Liver (tissue), 9 donors: ENCODE results near the gene TGFB1I1. TPM values are rescaled to one million over a fixed set of nuclear protein-coding genes. Genes with fewer than 3 reads are reported as not detected.

Experiments used
- DNase-seq: peaks from one replicate; pipeline ENCODE4 v3.0.0-alpha.2; 2017; ENCODE audit warnings: low spot score
- H3K27ac ChIP-seq, 2 donors: one replicate each; pipeline ENCODE4 v1.7.0; 2013; ENCODE audit warnings: inconsistent platforms in 2 of 2, low read length in 2 of 2, control low read depth in 1 of 2, low read depth in 1 of 2, mild to moderate bottlenecking in 1 of 2
- H3K27me3 ChIP-seq, 4 donors: one replicate each; pipeline versions ENCODE4 v1.6.1 to v1.7.0; 2013; ENCODE audit warnings: low read length in 3 of 4, inconsistent platforms in 1 of 4, mild to moderate bottlenecking in 1 of 4, moderate library complexity in 1 of 4; ENCODE audit not compliant: control insufficient read depth in 4 of 4, insufficient read depth in 4 of 4
- H3K36me3 ChIP-seq, 4 donors: one replicate each; pipeline versions ENCODE4 v1.6.1 to v1.7.0; 2013; ENCODE audit warnings: low read length in 3 of 4, mild to moderate bottlenecking in 3 of 4, low read depth in 1 of 4, moderate library complexity in 1 of 4; ENCODE audit not compliant: control insufficient read depth in 4 of 4, insufficient read depth in 3 of 4
- H3K4me1 ChIP-seq, 4 donors: one replicate each; pipeline versions ENCODE4 v1.6.1 to v1.7.0; 2013; ENCODE audit warnings: low read length in 3 of 4, mild to moderate bottlenecking in 3 of 4, moderate library complexity in 1 of 4; ENCODE audit not compliant: control insufficient read depth in 4 of 4, insufficient read depth in 4 of 4
- H3K4me3 ChIP-seq, 3 donors: one replicate each; pipeline versions ENCODE4 v1.6.1 to v1.7.0; 2013; ENCODE audit warnings: low read length in 3 of 3, control low read depth in 1 of 3, low read depth in 1 of 3, mild to moderate bottlenecking in 1 of 3
- H3K9ac ChIP-seq, 2 donors: one replicate each; pipeline ENCODE4 v1.7.0; 2013; ENCODE audit warnings: low read length in 2 of 2, mild to moderate bottlenecking in 2 of 2, moderate library complexity in 2 of 2, control low read depth in 1 of 2, low read depth in 1 of 2
- H3K9me3 ChIP-seq, 4 donors: one replicate each; pipeline versions ENCODE4 v1.6.1 to v1.7.0; 2013; ENCODE audit warnings: low read length in 3 of 4; ENCODE audit not compliant: control insufficient read depth in 4 of 4
- ATF3 ChIP-seq: IDR thresholded peaks from 2 replicates; pipeline ENCODE4 v1.6.1; 2016; ENCODE audit warnings: antibody characterized with exemption
- EGR1 ChIP-seq, 2 donors: IDR thresholded peaks; 2 replicates each; pipeline ENCODE4 v1.6.1; 2016 to 2018; ENCODE audit warnings: antibody characterized with exemption in 2 of 2, low read depth in 2 of 2
- FOXA1 ChIP-seq: IDR thresholded peaks from 2 replicates; pipeline ENCODE4 v1.6.1; 2016; ENCODE audit warnings: antibody characterized with exemption
- FOXA2 ChIP-seq: IDR thresholded peaks from 2 replicates; pipeline ENCODE4 v1.6.1; 2016; ENCODE audit warnings: antibody characterized with exemption
- GABPA ChIP-seq, 2 donors: IDR thresholded peaks in 1 of 2; conservative IDR thresholded peaks in 1 of 2; 2 replicates each; pipeline ENCODE4 v1.6.1; 2016; ENCODE audit warnings: antibody characterized with exemption in 2 of 2, mild to moderate bottlenecking in 1 of 2, moderate library complexity in 1 of 2
- HNF4A ChIP-seq, 2 donors: conservative IDR thresholded peaks; 2 replicates each; pipeline ENCODE4 v1.6.1; 2016; ENCODE audit warnings: antibody characterized with exemption in 2 of 2, mild to moderate bottlenecking in 2 of 2
- HNF4G ChIP-seq: IDR thresholded peaks from 2 replicates; pipeline ENCODE4 v1.6.1; 2016; ENCODE audit warnings: antibody characterized with exemption
- JUND ChIP-seq, 2 donors: IDR thresholded peaks; 2 replicates each; pipeline ENCODE4 v1.6.1; 2016; ENCODE audit warnings: antibody characterized with exemption in 2 of 2
- MAX ChIP-seq: IDR thresholded peaks from 2 replicates; pipeline ENCODE4 v1.6.1; 2016; ENCODE audit warnings: antibody characterized with exemption
- NR2F2 ChIP-seq: IDR thresholded peaks from 2 replicates; pipeline ENCODE4 v1.6.1; 2016; ENCODE audit warnings: antibody characterized with exemption
- RAD21 ChIP-seq, 2 donors: IDR thresholded peaks; 2 replicates each; pipeline ENCODE4 v1.6.1; 2016; ENCODE audit warnings: antibody characterized with exemption in 2 of 2, mild to moderate bottlenecking in 2 of 2
- REST ChIP-seq: IDR thresholded peaks from 2 replicates; pipeline ENCODE4 v1.6.1; 2016; ENCODE audit warnings: antibody characterized with exemption, mild to moderate bottlenecking
- RXRA ChIP-seq, 2 donors: IDR thresholded peaks; 2 replicates each; pipeline ENCODE4 v1.6.1; 2017 to 2018; ENCODE audit warnings: antibody characterized with exemption in 2 of 2, mild to moderate bottlenecking in 1 of 2
- SP1 ChIP-seq: IDR thresholded peaks from 2 replicates; pipeline ENCODE4 v1.6.1; 2018; ENCODE audit warnings: antibody characterized with exemption, mild to moderate bottlenecking
- TAF1 ChIP-seq: conservative IDR thresholded peaks from 2 replicates; pipeline ENCODE4 v1.6.1; 2016; ENCODE audit warnings: antibody characterized with exemption, mild to moderate bottlenecking
- YY1 ChIP-seq: IDR thresholded peaks from 2 replicates; pipeline ENCODE4 v1.6.1; 2016; ENCODE audit warnings: antibody characterized with exemption, mild to moderate bottlenecking
- WGBS: extraction: QIAGEN DNeasy Blood & Tissue Kit; methylation state at CpG from one replicate; pipeline ENCODE4 v1.1.7; 2013; 5-methylcytosine and 5-hydroxymethylcytosine counted together
- polyA plus RNA-seq, 2 donors: library from polyadenylated mRNA; stranded (reverse) in 1 of 2; unstranded in 1 of 2; fragments of 200-250 nt in 1 of 2; fragments of >200 nt in 1 of 2; fragmentation: Nextera tagmentation in 1 of 2; extraction: Ambion mirVana in 1 of 2; gene quantifications; one replicate each; pipeline versions ENCODE4 v1.2.1 to v1.2.3, GENCODE V29; 2013 to 2015
- total RNA-seq, 2 donors: library from RNA; depleted of rRNA; stranded (reverse); fragments of >200 nt; gene quantifications; one replicate each; pipeline ENCODE4 v1.2.3, GENCODE V29; 2014
- TF ChIP-seq, protein P1 (sequence below): IDR thresholded peaks from 2 replicates; pipeline ENCODE4 v1.6.1; 2016; ENCODE audit warnings: antibody characterized with exemption
- TF ChIP-seq, protein P2 (sequence below): fragments of 150-350 bp; IDR thresholded peaks from 2 replicates; pipeline ENCODE4 v1.5.1; 2017; ENCODE audit warnings: improper control_type of control experiment, low read depth, low read length; ENCODE audit not compliant: missing input control
- donor health status: healthy.
- donor health status: healthy.
- donor health status: healthy.
- donor health status: healthy.
- donor health status: healthy.

The TGFB1I1 gene
- total and polyA plus RNA-seq, 4 donors: 4.2 to 8.3 (median 5.8) TPM

DNA sequence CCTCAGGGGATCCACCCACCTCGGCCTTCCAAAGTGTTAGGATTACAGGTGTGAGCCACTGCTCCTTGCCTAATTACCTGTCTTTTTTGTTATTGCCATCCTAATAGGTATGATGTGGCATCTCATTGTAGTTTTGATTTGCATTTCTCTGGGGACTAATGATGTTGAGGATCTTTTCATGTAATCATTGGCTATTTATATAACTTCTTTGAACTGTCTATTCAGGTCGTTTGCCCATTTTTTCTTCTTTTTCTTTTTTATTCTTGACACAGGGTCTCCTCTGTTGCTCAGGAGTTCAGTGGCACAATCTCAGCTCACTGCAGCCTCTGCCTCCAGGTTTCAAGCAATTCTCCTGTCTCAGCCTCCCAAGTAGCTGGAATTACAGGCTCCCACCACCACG is 1.3 kb upstream of the TGFB1I1 start:
- 87% methylated on average over 3 of the region's 3 CpGs for WGBS
- Histone ChIP-seq H3K4me1 (peaks cover 5 to 15% (median 10%) of the 10 kb centered on the region in 4 donors), H3K27me3 (no peaks in the 10 kb centered on the region)

More for the DNA sequence above, 1.3 kb upstream of the TGFB1I1 start:
- no peak overlapping the region for H3K4me3 ChIP-seq
- H3K9ac ChIP-seq: no peak overlapping the region
- H3K27ac ChIP-seq: no peak overlapping the region
- no peak for DNase-seq
- H3K9me3 ChIP-seq: no peaks in the 10 kb centered on the region
- H3K36me3 ChIP-seq: peaks cover 0 to 16% (median 2%) of the 10 kb centered on the region in 4 donors
- no peak for TF ChIP-seq RXRA (IDR thresholded peaks at IDR 0.05)
- TF ChIP-seq YY1: no peak
- TF ChIP-seq, protein P1, sequence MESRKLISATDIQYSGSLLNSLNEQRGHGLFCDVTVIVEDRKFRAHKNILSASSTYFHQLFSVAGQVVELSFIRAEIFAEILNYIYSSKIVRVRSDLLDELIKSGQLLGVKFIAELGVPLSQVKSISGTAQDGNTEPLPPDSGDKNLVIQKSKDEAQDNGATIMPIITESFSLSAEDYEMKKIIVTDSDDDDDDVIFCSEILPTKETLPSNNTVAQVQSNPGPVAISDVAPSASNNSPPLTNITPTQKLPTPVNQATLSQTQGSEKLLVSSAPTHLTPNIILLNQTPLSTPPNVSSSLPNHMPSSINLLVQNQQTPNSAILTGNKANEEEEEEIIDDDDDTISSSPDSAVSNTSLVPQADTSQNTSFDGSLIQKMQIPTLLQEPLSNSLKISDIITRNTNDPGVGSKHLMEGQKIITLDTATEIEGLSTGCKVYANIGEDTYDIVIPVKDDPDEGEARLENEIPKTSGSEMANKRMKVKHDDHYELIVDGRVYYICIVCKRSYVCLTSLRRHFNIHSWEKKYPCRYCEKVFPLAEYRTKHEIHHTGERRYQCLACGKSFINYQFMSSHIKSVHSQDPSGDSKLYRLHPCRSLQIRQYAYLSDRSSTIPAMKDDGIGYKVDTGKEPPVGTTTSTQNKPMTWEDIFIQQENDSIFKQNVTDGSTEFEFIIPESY: no peak
- no peak for TF ChIP-seq HNF4A (conservative IDR thresholded peaks at IDR 0.05)
- no peak for TF ChIP-seq RAD21 (IDR thresholded peaks at IDR 0.05)
- TF ChIP-seq EGR1 (IDR thresholded peaks at IDR 0.05; ENCODE audit: low read depth in 2 of 2): no peak
- no peak for TF ChIP-seq FOXA1
- no peak for TF ChIP-seq MAX
- no peak for TF ChIP-seq ATF3
- TF ChIP-seq NR2F2: no peak
- no peak for TF ChIP-seq JUND (IDR thresholded peaks at IDR 0.05)
- TF ChIP-seq FOXA2: no peak
- TF ChIP-seq REST: no peak
- TF ChIP-seq TAF1: no peak
- TF ChIP-seq, protein P2, sequence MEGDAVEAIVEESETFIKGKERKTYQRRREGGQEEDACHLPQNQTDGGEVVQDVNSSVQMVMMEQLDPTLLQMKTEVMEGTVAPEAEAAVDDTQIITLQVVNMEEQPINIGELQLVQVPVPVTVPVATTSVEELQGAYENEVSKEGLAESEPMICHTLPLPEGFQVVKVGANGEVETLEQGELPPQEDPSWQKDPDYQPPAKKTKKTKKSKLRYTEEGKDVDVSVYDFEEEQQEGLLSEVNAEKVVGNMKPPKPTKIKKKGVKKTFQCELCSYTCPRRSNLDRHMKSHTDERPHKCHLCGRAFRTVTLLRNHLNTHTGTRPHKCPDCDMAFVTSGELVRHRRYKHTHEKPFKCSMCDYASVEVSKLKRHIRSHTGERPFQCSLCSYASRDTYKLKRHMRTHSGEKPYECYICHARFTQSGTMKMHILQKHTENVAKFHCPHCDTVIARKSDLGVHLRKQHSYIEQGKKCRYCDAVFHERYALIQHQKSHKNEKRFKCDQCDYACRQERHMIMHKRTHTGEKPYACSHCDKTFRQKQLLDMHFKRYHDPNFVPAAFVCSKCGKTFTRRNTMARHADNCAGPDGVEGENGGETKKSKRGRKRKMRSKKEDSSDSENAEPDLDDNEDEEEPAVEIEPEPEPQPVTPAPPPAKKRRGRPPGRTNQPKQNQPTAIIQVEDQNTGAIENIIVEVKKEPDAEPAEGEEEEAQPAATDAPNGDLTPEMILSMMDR: no peak
- no peak for TF ChIP-seq SP1
- no peak for TF ChIP-seq HNF4G
- no peak for TF ChIP-seq GABPA (IDR thresholded peaks at IDR 0.05 in 1 of 2, conservative IDR thresholded peaks at IDR 0.05 in 1 of 2)
